Measurements from ENCODE around the gene IDH2. TPM values are rescaled to one million over a fixed set of nuclear protein-coding genes. Genes with fewer than 3 reads are reported as not detected.

Gene IDH2
- total RNA-seq, 1 experiment from 2014 or later, result 94.1 TPM

- H3K4me3 ChIP-seq (ENCODE audit: low read length), result no peak overlapping the region
- H3F3A ChIP-seq (ENCODE audit: low read length, unreplicated experiment), result no peaks in the 10 kb centered on the region
- ChIA-PET POLR2A (ENCODE audit: unreplicated experiment) (no interaction called here), CTCF (no interaction called here)
- H3K9ac ChIP-seq (ENCODE audit: low read length), result no peak overlapping the region
- DNase-seq (no peak), ATAC-seq (no peak)
- H3K27ac ChIP-seq (ENCODE audit: low read length), result no peak overlapping the region
- no peak for TF ChIP-seq EZH2 (IDR thresholded peaks at IDR 0.05; ENCODE audit: low read length, unreplicated experiment)
- no peak for TF ChIP-seq CTCF (conservative IDR thresholded peaks at IDR 0.05; ENCODE audit: low read depth, low read length)
- TF ChIP-seq EZH2phosphoT487 (IDR thresholded peaks at IDR 0.05; ENCODE audit: borderline replicate concordance, low read length), result no peak
- 0 out of 2 replicates have a peak, but pooled peaks cover 12% of the 10 kb centered on the region for H3K36me3 ChIP-seq (ENCODE audit: low read depth, low read length)
- H3K79me2 ChIP-seq (ENCODE audit: low read length), result no peaks in the 10 kb centered on the region
- no peaks in the 10 kb centered on the region for H3K9me3 ChIP-seq (ENCODE audit: low read length)
- intact Hi-C loops (cut with micrococcal nuclease), result no loop called here
- no peaks in the 10 kb centered on the region for H3K27me3 ChIP-seq (ENCODE audit: low read length)
- no peak overlapping the region for H2AFZ ChIP-seq (ENCODE audit: low read length)
- no peak overlapping the region for H3K4me2 ChIP-seq (ENCODE audit: low read length)
- H3K4me1 ChIP-seq (ENCODE audit: insufficient read depth, low read length), result peaks cover 4% of the 10 kb centered on the region
- no peaks in the 10 kb centered on the region for H4K20me1 ChIP-seq (ENCODE audit: low read length)
- no peaks in the 10 kb centered on the region for H3K9me2 ChIP-seq (replicated peaks; ENCODE audit: low read length)
- no TSS peak for BruUV-seq (replicated peaks)
Measured at GRCh38 chr15:90080818-90081393, 21.4 kb downstream of the IDH2 start.

GRCh38 chr15:90080458-90080755 lies 21.9 kb downstream of the IDH2 start:
- CTCF ChIA-PET, result no interaction called here
- intact Hi-C loops (cut with micrococcal nuclease), result no loop called here
- H3K79me2 ChIP-seq (ENCODE audit: low read length), result no peaks in the 10 kb centered on the region

More at GRCh38 chr15:90080458-90080755, 21.9 kb downstream of the IDH2 start:
- no peak for DNase-seq
- H3K27ac ChIP-seq (ENCODE audit: low read length), result no peak overlapping the region
- no peaks in the 10 kb centered on the region for H3F3A ChIP-seq (ENCODE audit: low read length, unreplicated experiment)
- ATAC-seq, result no peak
- TF ChIP-seq CTCF (conservative IDR thresholded peaks at IDR 0.05; ENCODE audit: low read depth, low read length) (no peak), EZH2phosphoT487 (IDR thresholded peaks at IDR 0.05; ENCODE audit: borderline replicate concordance, low read length) (no peak), EZH2 (IDR thresholded peaks at IDR 0.05; ENCODE audit: low read length, unreplicated experiment) (no peak)
- H4K20me1 ChIP-seq (ENCODE audit: low read length), result no peaks in the 10 kb centered on the region
- H3K4me2 ChIP-seq (ENCODE audit: low read length), result no peak overlapping the region
- H3K9me2 ChIP-seq (replicated peaks; ENCODE audit: low read length), result no peaks in the 10 kb centered on the region
- H3K9me3 ChIP-seq (ENCODE audit: low read length), result no peaks in the 10 kb centered on the region
- POLR2A ChIA-PET (ENCODE audit: unreplicated experiment), result no interaction called here
- H3K4me1 ChIP-seq (ENCODE audit: insufficient read depth, low read length), result peaks cover 9% of the 10 kb centered on the region
- no peak overlapping the region for H3K4me3 ChIP-seq (ENCODE audit: low read length)
- H2AFZ ChIP-seq (ENCODE audit: low read length), result no peak overlapping the region
- no peak overlapping the region for H3K9ac ChIP-seq (ENCODE audit: low read length)
- no peaks in the 10 kb centered on the region for H3K27me3 ChIP-seq (ENCODE audit: low read length)
- BruUV-seq (replicated peaks), result no TSS peak
- 0 out of 2 replicates have a peak, but pooled peaks cover 12% of the 10 kb centered on the region for H3K36me3 ChIP-seq (ENCODE audit: low read depth, low read length)
